A673 (cell line): ENCODE measurements around the gene GPR156. TPM values are rescaled to one million over a fixed set of nuclear protein-coding genes. Genes with fewer than 3 reads are reported as not detected.

ENCODE experiments used
- Bru-seq: library from RNA; stranded (reverse); fragments of 400-500 nt; gene quantifications from one replicate; lab custom pipeline; 2021; lab: Mats Ljungman, UMichigan
- BruChase-seq, 2 experiments: library from RNA; stranded (reverse); fragments of 400-500 nt; gene quantifications; one replicate each; lab custom pipeline; 2021; lab: Mats Ljungman, UMichigan
- BruUV-seq: library from RNA; stranded (reverse); fragments of 400-500 nt; replicated peaks from 2 replicates; lab custom pipeline; 2021; lab: Mats Ljungman, UMichigan
- CTCF ChIA-PET: fragments of 300-600 bp; sonication (Branson Sonifier 250); formaldehyde crosslinking; loops from one replicate; lab custom pipeline; 2022; ENCODE audit warnings: antibody characterized with exemption; lab: Charles Lee
- POLR2A ChIA-PET: fragments of 300-600 bp; sonication (Branson Sonifier 250); formaldehyde crosslinking; loops from one replicate; lab custom pipeline; 2022; ENCODE audit warnings: antibody characterized with exemption; ENCODE audit not compliant: low non-redundant PET; lab: Charles Lee
- DNase-seq: peaks from one replicate; pipeline ENCODE4 v3.0.0-alpha.2; 2015; ENCODE audit warnings: low spot score
- H3K27ac ChIP-seq: fragments of 200-600 bp; sonication (generic); 2 replicates; pipeline ENCODE4 v1.5.1; 2016; ENCODE audit warnings: mixed run types, low read depth, mild to moderate bottlenecking, mixed read lengths, antibody characterized with exemption, low read length; ENCODE audit not compliant: poor library complexity, severe bottlenecking
- H3K27me3 ChIP-seq: fragments of 200-600 bp; sonication (generic); replicated peaks from 2 replicates; pipeline ENCODE4 v1.6.1; 2017; ENCODE audit warnings: mixed run types, low read depth, mild to moderate bottlenecking, mixed read lengths, antibody characterized with exemption, low read length; ENCODE audit not compliant: insufficient read depth, poor library complexity
- H3K36me3 ChIP-seq: fragments of 200-600 bp; sonication (generic); 2 replicates; pipeline ENCODE4 v1.6.1; 2016; ENCODE audit warnings: mixed run types, mild to moderate bottlenecking, mixed read lengths, antibody characterized with exemption, low read length; ENCODE audit not compliant: insufficient read depth, poor library complexity, severe bottlenecking
- H3K4me1 ChIP-seq: fragments of 200-600 bp; sonication (generic); 2 replicates; pipeline ENCODE4 v1.6.1; 2017; ENCODE audit warnings: mixed run types, mild to moderate bottlenecking, mixed read lengths, antibody characterized with exemption, low read length; ENCODE audit not compliant: insufficient read depth, poor library complexity, severe bottlenecking
- H3K4me3 ChIP-seq: fragments of 200-600 bp; sonication (generic); 2 replicates; pipeline ENCODE4 v1.5.1; 2016; ENCODE audit warnings: low read depth, mixed run types, mild to moderate bottlenecking, mixed read lengths, low read length; ENCODE audit not compliant: poor library complexity, severe bottlenecking
- H3K9me3 ChIP-seq: fragments of 200-600 bp; sonication (generic); 2 replicates; pipeline ENCODE4 v1.6.1; 2016; ENCODE audit warnings: mixed run types, low read depth, mild to moderate bottlenecking, mixed read lengths, antibody characterized with exemption, low read length; ENCODE audit not compliant: poor library complexity, severe bottlenecking
- CTCF ChIP-seq: fragments of 300-800, 200-600 bp; sonication (generic); conservative IDR thresholded peaks from 2 replicates; pipeline ENCODE4 v1.5.1; 2017; ENCODE audit warnings: low read depth, mild to moderate bottlenecking, antibody characterized with exemption, low read length, moderate library complexity, mixed read lengths
- EZH2 ChIP-seq: fragments of 200-600 bp; sonication (generic); IDR thresholded peaks from 2 replicates; pipeline ENCODE4 v1.6.1; 2017; ENCODE audit warnings: borderline replicate concordance, low read depth, mild to moderate bottlenecking, mixed read lengths, antibody characterized with exemption, low read length; ENCODE audit not compliant: poor library complexity, severe bottlenecking
- intact Hi-C: fragments of 100-400 bp; cut with micrococcal nuclease; formaldehyde crosslinking; loops from one replicate; pipeline ENCODE4 v1.10.0; 2022; ENCODE audit not compliant: unreplicated experiment
- long read RNA-seq: library from polyadenylated mRNA; stranded (forward); transcript quantifications from one replicate; pipeline ENCODE4 v2.0.0, GENCODE V29; 2022
- total RNA-seq: library from RNA; stranded (reverse); gene quantifications from 2 replicates; pipeline ENCODE4 v1.2.3, GENCODE V29; 2021

The GPR156 gene
- total RNA-seq: 0.62 and 1.2 TPM in 2 replicates
- Bru-seq, nascent RNA: percentile 44 among the genes with signal in this experiment
- percentile 49 among the genes with signal in this experiment for BruChase-seq, experiment 1, labeled RNA remaining after a 2-hour chase
- BruChase-seq, experiment 2, labeled RNA remaining after a 6-hour chase: percentile 44 among the genes with signal in this experiment
- long read RNA-seq, partial matches to known transcripts: 1 of 3 reads
- long read RNA-seq, other reads (novel, unspliced or antisense): 1 of 3 reads

DNA sequence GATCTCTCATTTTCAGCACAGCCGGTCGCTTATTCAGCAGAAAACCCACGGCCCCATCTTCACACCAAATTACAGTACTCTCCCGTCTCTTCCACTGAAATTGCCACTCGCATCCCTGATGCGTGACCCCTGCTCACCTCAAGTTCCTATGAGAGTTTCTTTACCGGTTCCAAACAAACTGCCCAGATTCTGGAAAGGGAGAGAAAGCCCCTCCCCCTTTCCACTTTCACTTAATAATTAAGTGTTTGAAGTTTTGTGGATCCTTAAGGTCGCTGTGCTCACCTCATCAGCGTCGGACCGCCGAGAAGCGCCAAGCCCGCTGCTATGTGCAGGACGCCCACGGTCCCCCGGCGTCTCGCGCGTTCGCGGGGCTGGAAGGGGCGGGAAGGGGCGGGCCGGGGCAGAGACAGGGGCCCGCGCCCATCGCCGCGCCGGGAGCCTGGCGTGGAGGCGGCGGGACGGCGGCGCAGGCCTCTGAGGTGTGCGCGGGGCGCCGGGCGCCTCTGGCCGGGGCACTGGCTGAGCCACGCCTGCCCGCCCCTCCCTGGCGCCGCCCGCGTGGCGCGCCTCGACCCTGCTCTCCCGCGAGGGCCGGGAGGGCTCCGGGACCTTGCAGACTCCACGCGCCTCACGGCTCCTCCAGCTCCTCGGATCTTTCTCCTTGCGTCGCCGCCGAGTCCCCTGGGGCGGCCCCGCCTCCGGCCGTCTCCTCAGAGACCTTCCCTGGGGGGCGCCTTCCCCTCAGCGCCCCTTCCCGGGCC, at the start of gene GPR156:
Gene GPR156 (minus strand): TSS at position 476 of the 761 bp plus-strand sequence. CDS start 41,124 bp downstream, outside the sequence.
- TF ChIP-seq CTCF (no peak), EZH2 (no peak)
- intact Hi-C loops: no loop called here
- CTCF ChIA-PET: interaction anchor here (0.7 kb wide), 1 partner anchor 1355 kb away, joined by 6 read pairs; no protein-coding TSS in a partner anchor
- Histone ChIP-seq H3K36me3 (no peaks in the 10 kb centered on the region), H3K27ac (no peak within 1 kb of the TSS), H3K4me3 (peak within 1 kb of the TSS; percentile 47), H3K4me1 (no peaks in the 10 kb centered on the region), H3K9me3 (no peaks in the 10 kb centered on the region), H3K27me3 (peaks cover 3% of the 10 kb centered on the region)
- POLR2A ChIA-PET: no interaction called here
- BruUV-seq: no TSS peak
- peak; percentile 39 for DNase-seq

- TF ChIP-seq EZH2 (no peak), CTCF (no peak)
- BruUV-seq: no TSS peak
- intact Hi-C loops: no loop called here
- Histone ChIP-seq H3K9me3 (no peaks in the 10 kb centered on the region), H3K4me3 (no peak overlapping the region), H3K27ac (no peak overlapping the region), H3K4me1 (no peaks in the 10 kb centered on the region), H3K36me3 (peaks cover 53% of the 10 kb centered on the region), H3K27me3 (no peaks in the 10 kb centered on the region)
- DNase-seq: no peak
- ChIA-PET CTCF (no interaction called here), POLR2A (no interaction called here)
These were observed 47.6 kb upstream of the GPR156 start for GRCh38 chr3:120332646-120333045.

DNA sequence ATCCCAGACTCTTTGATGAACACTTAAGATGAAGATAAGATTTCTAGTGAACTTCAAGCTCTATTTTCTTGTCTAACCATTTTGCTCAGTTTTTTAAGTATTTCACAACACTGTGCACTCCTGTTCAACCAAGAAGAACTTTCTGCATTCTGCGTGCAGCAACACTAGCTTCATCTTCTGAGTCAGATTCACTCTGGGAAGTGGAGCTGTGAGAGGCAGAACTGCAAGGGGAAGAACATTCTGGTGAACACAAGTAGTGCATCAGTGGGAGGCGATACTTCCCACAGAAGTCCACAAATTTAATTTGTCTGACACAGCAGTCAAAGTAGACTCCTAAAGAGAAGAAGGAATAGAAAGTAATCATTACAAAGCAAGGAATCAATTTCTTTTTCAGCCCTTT, 46.1 kb upstream of the GPR156 start:
- no peak overlapping the region for H3K4me3 ChIP-seq
- TF ChIP-seq CTCF (no peak), EZH2 (no peak)
- ChIA-PET CTCF (no interaction called here), POLR2A (no interaction called here)
- no peak for DNase-seq
- H3K4me1 ChIP-seq: no peaks in the 10 kb centered on the region
- H3K36me3 ChIP-seq: peaks cover 55% of the 10 kb centered on the region
- no TSS peak for BruUV-seq
- no peaks in the 10 kb centered on the region for H3K27me3 ChIP-seq
- intact Hi-C loops: no loop called here
- H3K9me3 ChIP-seq: no peaks in the 10 kb centered on the region
- H3K27ac ChIP-seq: no peak overlapping the region
